ENCODE data around the gene C17orf113.

Gene C17orf113

DNA sequence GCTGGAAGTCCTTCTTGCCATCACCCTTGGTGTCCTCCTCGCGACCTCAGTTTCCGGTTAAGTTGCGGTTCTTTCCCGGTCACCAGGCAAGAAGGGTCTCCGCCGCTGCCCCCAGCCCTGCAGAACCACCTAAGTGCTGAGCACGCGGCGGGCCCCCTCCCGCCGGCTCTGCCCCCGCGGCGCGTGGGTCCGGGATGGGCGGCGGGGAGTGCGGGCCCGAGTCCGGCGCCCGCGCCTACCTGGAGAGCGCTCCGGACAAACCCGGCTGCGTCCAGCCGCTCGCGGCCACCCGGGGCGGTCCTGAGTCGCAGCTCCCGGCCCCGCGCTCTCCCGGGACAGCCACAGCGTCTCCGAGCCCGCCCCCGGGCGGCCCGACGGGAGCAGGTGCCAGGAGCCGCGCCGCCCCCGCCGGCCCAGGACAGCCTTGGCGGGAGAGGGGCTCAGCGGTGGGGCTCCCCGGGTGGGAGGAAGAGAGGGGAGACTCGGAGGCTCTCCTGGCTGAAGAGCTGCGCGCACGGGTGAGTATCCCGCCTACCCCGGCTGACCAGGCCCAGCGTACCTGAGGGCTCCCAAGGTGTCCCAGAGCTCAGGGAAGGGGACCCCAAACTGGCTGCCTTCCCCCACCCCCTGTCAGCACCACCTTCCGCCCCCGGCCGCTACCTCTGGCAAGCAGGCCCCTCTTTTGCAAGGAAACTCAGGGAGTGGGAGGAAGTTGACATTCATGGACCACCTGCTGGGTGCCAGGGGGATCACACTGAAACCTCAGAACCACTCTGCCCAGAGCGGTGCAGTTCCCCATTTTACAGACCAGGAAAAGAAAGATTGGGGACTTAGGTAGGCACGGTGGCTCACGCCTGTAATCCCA, 22.2 kb upstream of the C17orf113 start:
- DNase-seq, result no peak

DNA sequence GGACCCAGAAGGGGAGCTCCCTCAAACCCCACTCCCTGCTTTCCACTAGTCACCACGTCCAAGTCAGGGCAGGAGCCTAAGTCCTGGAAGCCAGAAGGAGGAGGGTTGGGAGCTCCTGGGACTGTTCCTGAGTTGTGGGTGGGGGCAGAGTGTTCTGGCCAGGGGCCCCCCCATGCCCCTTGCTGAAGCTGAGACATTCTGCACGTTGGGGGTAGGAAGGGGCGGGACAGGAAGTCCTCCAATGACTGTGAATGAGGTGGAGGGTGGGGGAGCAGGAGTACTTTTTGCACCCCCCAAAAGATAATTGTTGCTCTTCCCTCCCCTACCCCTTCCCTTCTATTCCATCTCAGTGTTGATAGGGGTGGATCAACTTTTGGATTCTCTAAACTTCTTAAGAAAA, 21.4 kb upstream of the C17orf113 start:
- DNase-seq, result no peak

DNA sequence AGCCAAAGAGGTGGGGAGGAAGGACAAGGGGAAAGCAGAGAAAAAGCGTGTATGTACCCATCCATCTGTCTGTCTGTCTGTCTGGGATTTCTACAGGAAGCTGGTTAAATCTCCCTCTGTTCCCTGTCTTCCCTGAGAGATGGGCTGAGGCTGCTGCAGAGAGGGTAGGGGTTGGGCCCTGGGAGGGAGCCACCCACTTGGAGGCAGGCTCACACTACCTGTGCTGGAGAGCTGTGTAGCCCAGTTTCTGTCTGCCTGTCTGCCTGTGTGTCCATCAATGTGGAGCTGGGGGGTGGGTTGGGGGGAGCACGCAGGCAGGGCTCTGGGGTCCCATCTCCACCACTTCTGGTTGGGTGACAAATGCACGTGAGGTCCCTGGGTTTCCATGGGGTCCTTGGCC, 18.6 kb upstream of the C17orf113 start:
- no peak for DNase-seq

DNA sequence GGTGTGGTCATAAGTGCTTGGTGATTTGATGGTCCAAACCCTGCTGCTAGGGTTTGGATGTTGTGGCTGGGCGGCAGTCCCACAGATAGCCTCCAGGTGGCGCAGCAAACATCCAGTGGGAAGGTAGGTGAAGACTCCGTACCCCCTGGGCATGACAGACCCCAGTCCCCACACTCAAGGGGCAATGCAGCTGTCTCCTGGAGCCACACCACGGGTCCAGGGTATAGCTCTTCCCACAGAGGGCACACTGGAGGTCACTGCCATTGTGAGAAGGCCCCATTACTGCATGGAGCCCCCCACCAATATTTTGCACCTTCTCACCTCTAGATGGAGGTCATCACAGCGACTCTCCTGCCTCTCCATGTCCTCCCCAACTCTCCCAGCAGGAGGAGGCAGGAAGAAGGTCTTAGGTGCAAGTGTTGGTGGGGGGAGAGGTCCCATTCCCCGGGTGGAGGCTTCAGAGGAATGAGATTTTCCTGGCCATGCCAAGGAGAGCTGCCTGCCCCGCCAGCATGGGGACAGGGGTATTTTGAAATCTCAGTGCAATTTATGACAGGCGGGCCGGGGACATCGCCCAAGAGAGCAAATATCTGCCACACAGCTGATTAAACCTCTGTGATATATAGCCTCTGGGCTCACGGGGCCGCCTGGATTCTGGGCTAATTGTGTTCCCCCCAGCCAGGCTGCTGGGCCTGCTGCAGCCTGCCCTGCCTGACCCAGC, 17.1 kb upstream of the C17orf113 start:
- no peak for DNase-seq

DNA sequence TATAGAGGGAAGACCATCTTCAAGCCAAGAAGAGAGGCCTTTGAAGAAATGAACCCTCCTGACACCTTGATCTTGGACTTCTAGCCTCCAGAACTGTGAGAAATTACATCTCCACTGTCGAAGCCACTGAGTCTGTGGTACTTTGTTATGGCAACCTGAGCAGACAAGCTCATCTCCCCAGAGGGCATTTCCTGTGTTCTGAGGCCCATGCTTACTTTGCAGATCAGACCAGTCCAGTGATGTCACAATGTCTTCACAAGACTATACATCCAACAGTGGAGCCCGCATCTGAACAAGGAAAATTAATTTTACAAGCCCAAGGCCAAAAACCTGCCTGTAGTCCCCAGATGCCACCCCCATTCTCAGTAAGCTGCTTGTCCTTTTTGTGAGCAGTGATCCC, 14.8 kb upstream of the C17orf113 start:
- no peak for DNase-seq

DNA sequence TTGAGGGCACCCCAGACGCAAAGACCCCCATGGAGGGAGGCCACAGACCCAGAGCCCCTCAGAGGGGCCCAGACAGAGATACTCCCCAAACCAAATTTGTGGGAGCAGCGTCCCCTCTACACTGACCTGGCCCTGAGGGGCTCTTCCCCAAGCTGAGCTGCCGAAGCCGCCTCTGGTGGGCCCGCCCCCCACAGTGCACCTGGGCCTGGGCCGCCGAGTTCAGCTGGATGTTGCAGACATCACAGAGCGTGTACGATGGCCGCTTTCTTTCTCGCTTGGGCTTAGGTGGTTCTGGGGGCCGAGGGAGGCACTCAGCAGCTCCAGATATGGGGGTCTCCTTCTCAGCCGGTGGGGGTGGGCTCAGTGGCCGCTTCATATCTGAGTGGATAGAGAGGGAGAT, 12.3 kb upstream of the C17orf113 start:
- no peak for DNase-seq

GRCh38 chr17:42061646-42062487, 11.5 kb upstream of the C17orf113 start:
- DNase-seq, result no peak

DNA sequence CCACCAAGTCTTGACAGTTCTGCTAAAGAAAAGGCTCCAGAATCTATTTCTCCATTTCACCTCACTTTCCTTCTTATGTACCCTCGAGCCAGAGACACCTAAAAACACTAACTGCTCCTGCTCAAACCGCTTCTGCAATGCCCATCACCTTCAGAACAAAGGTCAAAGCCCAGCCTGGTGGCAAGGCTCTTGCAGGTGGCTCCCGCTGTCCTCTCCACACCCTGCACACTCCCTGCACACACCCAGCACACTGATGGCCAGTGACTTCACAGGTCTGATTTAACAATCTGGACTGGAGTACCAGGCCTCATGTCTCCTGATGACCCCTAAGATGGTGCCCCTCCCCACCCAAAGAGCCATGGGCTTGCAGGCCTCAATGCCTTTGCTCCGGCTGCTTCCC, 9.8 kb upstream of the C17orf113 start:
- DNase-seq, result no peak

GRCh38 chr17:42059815-42060214, 9.4 kb upstream of the C17orf113 start:
- no peak for DNase-seq

DNA sequence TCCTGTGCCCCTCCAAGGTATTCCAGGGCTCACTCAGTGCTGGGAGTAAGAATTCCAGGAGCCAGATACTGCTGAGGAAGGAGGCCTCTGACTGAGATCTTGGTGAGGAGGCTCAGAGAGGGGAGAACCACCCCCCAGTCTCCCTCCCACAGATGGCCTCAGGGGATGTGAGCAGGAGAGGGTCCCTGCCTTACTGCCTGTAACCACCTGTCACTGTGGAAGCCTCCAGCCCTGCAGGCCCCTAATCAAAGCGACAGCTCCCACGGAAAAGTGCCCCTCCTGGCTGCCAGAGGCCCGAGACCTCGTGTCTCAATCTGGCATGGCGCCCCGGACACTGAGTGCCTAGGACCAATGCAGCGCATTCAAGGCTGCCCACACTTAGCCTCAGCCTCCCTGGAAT, 7.7 kb upstream of the C17orf113 start:
- no peak for DNase-seq

GRCh38 chr17:42056635-42057034, 6.2 kb upstream of the C17orf113 start:
- no peak for DNase-seq

GRCh38 chr17:42055496-42055895, 5.1 kb upstream of the C17orf113 start:
- no peak for DNase-seq

DNA sequence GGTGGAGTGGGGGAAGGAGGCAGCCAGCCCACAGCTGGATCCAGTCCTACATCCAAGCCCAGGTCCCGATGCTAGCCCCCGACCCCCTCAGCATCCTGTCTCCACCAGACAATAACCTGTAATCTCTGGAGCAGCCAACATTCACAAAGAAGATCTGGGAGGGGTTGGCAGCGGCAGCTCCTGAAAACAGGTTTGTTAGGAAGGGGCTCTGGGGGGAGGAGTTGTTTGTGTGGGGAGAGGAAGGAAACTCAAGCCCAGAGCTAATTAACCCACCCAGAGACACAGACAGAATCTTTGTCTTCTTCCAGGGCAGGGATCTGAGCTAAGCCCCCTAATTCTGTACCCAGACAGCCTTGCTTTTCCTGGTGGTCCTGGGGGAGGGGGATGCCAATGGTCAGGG, 4.6 kb upstream of the C17orf113 start:
- no peak for DNase-seq

DNA sequence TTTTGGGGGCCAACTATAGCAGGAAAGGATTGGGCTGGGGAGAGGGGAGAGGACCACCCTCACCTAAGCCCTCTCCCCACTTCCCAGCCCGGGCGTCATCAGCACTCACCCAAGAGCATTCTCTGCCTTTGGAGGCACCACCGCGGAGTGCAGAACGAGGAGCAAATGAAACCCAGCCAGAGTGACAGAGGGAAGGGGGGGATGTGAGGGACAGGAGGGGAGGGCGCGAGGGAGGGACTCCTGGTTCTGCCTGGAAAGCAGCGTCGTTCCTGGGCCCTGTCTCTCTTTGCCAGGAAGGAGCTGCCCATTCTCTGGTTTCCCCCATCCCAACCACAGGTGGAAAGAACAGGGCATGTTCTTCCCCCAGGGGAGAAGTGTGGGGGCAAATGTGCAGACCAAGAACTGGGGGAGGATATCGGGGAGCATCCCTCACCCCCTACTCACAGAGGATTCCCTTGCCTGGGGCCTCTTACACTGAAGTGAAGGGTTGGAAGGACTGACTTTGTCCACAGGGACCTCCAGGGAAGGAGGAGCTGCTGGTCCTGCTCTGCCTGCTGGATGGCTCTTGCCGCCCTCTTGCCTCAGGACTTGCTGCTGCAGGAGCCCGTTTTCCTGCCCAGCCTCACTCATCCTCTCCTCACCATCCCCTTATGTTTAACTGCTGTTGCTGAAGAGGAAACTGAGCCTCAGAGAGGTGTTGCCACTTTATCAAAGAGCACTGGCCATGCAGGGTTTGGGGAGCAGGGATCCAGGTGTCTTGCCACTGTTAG, 3.5 kb upstream of the C17orf113 start:
- DNase-seq, result no peak

DNA sequence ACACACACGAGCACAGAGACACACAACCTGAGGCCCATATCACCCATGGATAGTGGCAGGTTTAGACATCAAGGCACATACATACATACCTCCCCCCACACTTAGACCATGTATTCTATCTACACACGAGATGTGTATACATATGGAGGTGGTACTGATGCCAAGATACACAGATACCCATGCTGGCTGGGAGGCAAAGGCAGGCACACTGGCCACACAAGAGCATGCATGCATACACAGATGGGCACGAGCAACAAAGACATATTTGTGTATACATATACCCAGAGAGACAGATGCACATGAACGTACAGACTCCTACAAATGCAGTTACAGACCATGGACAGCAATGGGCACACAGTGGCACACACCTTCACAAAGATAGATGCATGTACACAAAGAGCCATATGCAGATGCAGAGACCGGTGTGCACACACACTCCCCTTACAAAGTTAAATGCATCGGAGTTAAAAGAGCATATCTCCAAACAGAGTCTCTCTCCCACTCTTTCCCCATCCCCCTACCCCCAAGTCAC, 2.0 kb upstream of the C17orf113 start:
- DNase-seq, result no peak

DNA sequence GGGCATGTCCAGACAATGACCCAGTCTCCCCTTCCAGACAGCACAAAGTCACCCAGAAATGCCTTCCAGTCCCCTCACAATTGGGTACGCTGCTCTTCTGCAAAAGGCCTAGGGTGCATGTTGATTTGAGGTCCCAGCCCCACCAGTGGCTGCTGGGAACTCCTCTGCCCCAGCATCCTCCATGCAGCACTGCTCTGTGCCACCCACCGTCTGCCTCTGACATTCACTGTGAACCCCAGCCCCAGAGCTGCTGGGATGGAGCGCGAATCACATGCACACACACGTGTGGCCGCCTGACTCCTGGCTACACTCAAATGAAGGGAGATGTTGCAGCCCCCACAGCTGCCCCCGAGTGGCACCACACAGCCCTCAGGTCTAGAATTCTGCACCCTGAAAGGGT, 1.2 kb upstream of the C17orf113 start:
- no peak for DNase-seq

- DNase-seq, result no peak
These were observed 606 bp upstream of the C17orf113 start for GRCh38 chr17:42051013-42051400.

- DNase-seq, result no peak
These were observed 488 bp downstream of the C17orf113 start for GRCh38 chr17:42049834-42050392.

DNA sequence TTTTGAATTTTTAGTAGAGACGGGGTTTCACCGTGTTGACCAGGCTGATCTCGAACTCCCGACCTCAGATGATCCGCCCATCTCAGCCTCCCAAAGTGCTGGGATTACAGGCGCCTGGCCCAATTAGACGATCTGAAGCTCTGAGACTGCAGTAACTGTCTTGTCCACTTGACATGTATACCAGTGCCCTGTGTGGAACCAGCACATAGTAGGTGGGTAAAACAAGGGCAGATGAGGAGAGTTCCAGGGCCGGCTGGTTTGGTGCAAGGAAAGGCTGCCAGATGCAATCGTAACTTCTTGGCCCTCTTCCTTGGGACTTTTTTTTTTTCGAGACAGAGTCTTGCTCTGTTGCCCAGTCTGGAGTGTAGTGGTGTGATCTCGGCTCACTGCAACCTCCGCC, 3.1 kb downstream of the C17orf113 start:
- no peak for DNase-seq

DNA sequence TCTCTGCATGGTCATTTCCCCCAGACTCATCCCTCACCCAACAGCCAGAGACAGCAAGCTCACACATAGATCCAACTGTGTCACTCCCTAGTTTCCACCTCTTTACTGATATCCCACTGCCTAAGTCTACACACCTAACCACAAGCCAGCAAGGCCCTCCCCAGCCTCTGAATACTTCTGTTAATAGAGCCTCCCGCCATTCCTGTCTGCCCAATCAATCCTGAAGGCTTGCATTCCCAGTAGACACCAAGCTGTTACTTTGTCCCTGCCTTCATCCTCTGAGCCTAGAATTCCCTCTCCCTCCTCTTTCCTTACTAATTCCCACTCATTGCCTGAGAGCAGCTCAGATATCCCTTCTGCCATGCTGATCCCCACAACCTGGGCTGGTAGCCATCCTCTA, 4.7 kb downstream of the C17orf113 start:
- DNase-seq, result no peak

GRCh38 chr17:42042598-42043319, 7.6 kb downstream of the C17orf113 start:
- no peak for DNase-seq

Measured in NCI-H187 treated with DMSO at 0.1 percent for 48 hours (cell line).